Suprapubic skin (tissue), 4 donors: ENCODE measurements around the gene SOX30.

Source experiments
- EP300 ChIP-seq: sonication (generic); formaldehyde crosslinking; IDR thresholded peaks from one replicate; pipeline ENCODE4 v1.6.1; 2017; ENCODE audit warnings: antibody characterized with exemption
- POLR2A ChIP-seq, 2 donors: fragments of 450-650 bp; IDR thresholded peaks; one replicate each; pipeline ENCODE4 v1.6.1; 2017; ENCODE audit warnings: antibody characterized with exemption in 2 of 2, mild to moderate bottlenecking in 2 of 2, moderate library complexity in 2 of 2
- POLR2AphosphoS5 ChIP-seq, 3 donors: sonication (generic); formaldehyde crosslinking; IDR thresholded peaks; one replicate each; pipeline ENCODE4 v1.6.1; 2017; ENCODE audit warnings: antibody characterized with exemption in 3 of 3
- TF ChIP-seq, protein P1 (sequence below), 2 donors: fragments of 200-600 bp in 1 of 2; fragments of 450-650 bp in 1 of 2; sonication (generic) in 1 of 2; IDR thresholded peaks; one replicate each; pipeline ENCODE4 v1.5.1; 2016 to 2019; ENCODE audit warnings: antibody characterized with exemption in 2 of 2, mild to moderate bottlenecking in 1 of 2, moderate library complexity in 1 of 2

GRCh38 chr5:157612581-157612980, 39.7 kb downstream of the SOX30 start:
- TF ChIP-seq, protein P1, sequence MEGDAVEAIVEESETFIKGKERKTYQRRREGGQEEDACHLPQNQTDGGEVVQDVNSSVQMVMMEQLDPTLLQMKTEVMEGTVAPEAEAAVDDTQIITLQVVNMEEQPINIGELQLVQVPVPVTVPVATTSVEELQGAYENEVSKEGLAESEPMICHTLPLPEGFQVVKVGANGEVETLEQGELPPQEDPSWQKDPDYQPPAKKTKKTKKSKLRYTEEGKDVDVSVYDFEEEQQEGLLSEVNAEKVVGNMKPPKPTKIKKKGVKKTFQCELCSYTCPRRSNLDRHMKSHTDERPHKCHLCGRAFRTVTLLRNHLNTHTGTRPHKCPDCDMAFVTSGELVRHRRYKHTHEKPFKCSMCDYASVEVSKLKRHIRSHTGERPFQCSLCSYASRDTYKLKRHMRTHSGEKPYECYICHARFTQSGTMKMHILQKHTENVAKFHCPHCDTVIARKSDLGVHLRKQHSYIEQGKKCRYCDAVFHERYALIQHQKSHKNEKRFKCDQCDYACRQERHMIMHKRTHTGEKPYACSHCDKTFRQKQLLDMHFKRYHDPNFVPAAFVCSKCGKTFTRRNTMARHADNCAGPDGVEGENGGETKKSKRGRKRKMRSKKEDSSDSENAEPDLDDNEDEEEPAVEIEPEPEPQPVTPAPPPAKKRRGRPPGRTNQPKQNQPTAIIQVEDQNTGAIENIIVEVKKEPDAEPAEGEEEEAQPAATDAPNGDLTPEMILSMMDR (IDR thresholded peaks at IDR 0.05) = no peak
- TF ChIP-seq POLR2A (IDR thresholded peaks at IDR 0.05) (no peak), POLR2AphosphoS5 (IDR thresholded peaks at IDR 0.05) (no peak), EP300 (no peak)
